Measurements from ENCODE around the gene AMH.

Gene AMH

DNA sequence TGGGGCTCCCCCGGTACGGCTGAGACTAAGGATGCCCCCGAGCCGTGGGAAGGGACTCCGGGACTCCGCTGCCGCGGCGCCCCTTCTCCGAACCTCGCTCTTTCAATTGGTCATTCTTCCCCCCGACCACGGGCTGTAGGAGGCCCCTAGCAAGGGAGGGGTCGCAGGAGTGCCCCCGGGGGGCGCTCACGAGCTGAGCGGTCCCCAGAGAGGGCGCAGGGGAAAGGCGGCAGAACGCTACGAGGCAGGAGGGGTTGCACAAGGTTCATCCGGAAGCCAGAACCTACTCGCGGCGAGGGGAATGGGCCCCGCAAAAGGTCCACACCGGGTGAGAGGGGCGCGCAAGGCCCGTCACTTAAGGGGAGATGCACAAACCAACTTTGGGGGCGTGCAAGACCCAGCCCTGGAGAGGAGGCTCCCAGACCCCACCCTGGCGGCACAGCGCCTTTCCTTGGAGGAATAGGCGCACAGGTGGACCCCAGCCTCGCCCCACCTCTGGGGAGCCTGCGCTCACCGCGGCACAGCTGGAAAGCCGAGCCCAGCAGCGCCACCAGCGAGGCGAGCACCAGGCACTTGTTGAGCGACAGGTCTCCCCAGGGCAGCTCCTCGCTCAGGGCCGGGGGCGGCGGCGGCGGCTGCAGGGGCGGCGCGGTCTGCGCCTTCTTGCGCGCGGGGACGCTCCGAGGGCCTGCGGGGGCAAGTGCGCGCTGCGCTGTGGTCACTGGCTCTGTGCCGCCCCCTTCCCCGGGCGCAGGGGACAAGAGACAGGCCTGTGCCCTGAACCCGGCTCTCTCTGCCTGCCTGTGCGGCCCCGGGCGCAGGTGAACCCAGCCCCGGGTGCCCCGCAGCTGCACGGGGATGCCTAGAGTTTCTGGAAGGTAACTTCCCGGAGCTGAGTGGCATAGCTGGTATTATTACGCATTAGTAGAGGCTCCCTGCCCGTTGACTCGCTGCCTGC, 4.3 kb downstream of the AMH start:
- no peak for TF ChIP-seq ZFX (IDR thresholded peaks at IDR 0.05)
- no peak for TF ChIP-seq CTCF (conservative IDR thresholded peaks at IDR 0.05)
- no peak overlapping the region for H3K27ac ChIP-seq

DNA sequence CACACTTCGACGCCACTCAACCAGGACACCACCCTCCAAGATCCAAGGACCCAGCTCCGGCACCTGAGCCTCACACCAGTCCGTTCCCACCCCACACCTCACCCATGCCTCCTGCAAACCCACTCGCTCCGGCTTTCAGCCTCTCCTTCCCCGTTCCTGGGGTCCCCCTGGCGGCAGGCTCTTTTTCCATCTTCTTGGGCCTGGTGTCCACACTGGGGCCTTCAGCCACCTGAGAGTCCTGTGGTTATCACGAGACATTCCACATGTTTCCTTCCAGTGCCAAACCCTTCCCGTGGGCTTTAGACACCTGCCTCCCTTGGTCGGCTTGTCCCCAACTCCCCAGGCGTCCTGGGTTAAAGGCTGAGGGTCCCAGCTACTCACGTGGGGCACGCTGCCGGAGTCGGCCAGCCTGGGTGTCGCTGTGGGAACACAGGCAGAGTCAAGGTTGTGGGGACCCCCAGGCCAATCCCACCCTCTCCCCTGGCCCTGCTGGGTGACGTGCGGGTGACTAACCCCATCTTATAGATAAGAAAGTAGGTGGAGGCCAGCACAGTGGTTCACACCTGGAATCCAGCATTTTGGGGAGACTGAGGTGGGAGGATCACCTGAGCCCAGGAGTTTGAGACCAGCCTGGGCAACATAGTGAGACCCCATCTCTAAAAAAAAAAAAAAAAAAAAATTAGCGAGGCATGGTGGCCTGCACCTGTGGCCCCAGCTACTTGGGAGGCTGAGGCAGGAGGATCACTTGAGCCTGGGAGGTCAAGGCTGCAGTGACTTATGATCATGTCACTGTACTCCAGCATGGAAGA, 5.1 kb downstream of the AMH start:
- no peak overlapping the region for H3K27ac ChIP-seq

DNA sequence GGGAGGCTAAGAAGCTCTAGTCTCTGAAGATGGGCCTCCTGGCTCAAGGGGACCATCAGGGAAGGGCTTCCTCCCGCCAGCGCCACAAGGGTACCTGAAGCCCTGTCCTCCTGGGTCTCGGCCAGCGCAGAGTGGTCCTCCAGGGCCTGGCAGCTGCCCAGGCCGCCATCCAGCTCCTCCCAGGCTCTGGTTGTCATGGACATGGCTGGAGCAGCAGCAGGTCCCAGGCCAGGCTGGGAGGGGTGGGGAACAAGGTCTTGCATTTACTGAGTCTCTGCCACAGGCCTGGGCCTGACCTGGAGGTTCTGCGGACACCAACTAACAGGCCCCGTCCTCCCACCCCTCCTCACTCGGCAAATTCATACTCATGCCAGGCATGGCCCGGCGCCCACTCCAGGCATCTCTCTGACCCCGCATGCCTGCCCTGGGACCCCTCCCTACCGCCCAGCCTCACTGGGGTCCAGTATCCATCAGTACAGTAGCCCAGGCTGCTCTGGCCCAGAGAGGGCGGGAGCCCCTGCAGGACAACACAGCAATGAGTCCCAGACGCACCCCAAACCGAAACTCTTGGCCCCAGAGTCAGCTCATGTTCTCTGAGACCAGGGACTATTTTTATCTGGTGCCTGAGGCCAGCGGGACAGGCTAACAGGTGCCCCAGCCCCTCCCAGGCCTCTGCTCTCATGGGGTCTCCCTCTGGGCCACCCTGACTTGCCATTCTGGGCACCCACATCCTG, 6.2 kb downstream of the AMH start:
- TF ChIP-seq ZFX (IDR thresholded peaks at IDR 0.05) (no peak), CTCF (conservative IDR thresholded peaks at IDR 0.05) (no peak)
- no peak overlapping the region for H3K27ac ChIP-seq

More for the DNA sequence above, 5.1 kb downstream of the AMH start:
- no peak for TF ChIP-seq CTCF (conservative IDR thresholded peaks at IDR 0.05)

- no peak within 1 kb of the TSS for H3K27ac ChIP-seq
- TF ChIP-seq CTCF (conservative IDR thresholded peaks at IDR 0.05) (no peak), ZFX (IDR thresholded peaks at IDR 0.05) (no peak)
Observed at GRCh38 chr19:2255982-2256685, 7.0 kb downstream of the AMH start, which contains the start of gene JSRP1. JSRP1 (minus strand) TSS chr19:2256417; CDS start chr19:2255314, 1,103 bp downstream.

DNA sequence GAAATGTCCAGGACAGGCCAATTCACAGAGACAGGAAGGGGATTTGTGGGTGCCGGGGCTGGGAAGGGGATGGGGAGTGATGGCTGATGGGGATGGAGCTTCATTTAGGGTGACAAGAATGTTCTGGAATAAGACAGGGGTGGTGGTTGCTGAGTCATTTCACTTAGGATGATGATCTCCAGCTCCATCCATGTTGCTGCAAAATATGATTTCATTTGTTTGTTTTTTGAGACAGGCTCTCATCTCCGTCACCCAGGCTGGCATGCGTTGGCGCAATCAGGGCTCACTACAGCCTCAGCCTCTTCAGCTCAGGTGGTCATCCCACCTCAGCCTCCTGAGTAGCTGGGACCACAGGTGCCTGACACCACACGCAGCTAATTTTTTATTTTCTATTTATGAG, 10.2 kb downstream of the AMH start:
- no peak overlapping the region for H3K27ac ChIP-seq
- TF ChIP-seq ZFX (IDR thresholded peaks at IDR 0.05) (no peak), CTCF (conservative IDR thresholded peaks at IDR 0.05) (no peak)

DNA sequence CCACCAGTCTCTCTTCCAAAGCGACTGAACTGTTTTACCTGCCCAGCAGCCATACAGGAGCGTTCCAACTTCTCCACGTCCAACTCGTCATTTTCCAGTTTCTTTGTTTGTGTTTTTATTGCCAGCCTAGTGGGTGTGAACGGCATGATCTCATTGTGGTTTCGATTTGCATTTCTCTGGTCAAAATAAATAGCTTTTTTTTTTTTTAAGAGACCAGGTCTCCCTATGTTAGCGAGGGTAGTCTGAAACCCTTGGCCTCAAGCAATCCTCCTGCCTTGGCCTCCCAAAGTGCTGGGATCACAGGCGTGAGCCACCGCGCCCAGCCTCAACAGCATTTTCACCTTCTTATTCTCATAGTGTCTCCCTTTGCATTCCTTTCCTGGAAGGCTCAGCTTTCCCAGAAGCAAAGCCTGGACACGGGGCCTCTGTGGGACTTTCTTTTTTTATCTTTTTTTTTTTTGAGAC, 11.2 kb downstream of the AMH start:
- TF ChIP-seq ZFX (IDR thresholded peaks at IDR 0.05) = no peak
- TF ChIP-seq CTCF (conservative IDR thresholded peaks at IDR 0.05) = no peak
- no peak overlapping the region for H3K27ac ChIP-seq
